ENCODE data around the gene MAPK10. TPM values are rescaled to one million over a fixed set of nuclear protein-coding genes. Genes with fewer than 3 reads are reported as not detected.

Gene MAPK10
- total RNA-seq, 2 donors from 2014 or later = 0.28 TPM; not detected in 1

DNA sequence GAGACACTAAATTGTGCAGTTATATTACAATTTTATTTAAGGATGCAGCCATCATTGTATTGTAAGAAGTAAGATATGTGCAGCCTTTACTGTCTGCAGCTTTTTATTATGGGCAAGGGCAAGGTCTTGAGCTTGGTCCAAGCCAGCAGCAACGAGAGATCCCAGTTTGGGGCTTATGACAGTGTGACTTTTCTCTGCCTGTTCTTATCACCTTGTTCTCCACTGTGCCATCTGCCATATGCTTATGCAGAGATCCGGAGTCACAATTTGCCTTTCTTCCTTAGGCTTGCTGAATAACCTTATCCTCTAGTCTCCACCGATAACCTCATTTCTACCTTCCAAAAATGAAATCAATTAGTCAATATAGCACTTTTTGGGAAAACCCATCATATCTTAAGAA is 30.4 kb downstream of the MAPK10 start:
- Mint-ChIP-seq H3K9me3 (peaks cover 3% of the 10 kb centered on the region), H3K27ac (no peak overlapping the region), H3K27me3 (no peaks in the 10 kb centered on the region), H3K4me3 (no peak overlapping the region), H3K36me3 (no peaks in the 10 kb centered on the region), H3K4me1 (ENCODE audit: low read depth in 2 of 2) (no peaks in the 10 kb centered on the region)
- DNase-seq (ENCODE audit: low spot score) (no peak), ATAC-seq (no peak)

DNA sequence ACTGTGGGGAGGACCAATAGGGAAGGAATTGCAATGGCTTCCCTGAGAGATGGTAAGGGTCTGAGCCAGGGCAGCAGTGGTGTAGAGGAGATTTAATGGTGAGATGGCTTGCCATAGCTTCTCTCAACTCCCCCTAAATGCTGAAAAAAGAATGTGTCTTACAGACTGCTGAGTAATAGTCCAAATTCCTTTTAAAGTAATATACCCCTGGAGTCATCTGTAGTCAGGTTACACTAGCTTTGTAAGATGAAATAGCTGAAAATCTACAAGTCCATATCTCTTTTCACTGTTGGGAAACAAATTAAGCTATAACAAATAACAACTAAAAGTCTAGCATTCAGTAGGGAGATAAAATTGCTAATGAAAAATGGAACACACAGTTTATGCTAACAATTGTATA is 33.5 kb downstream of the MAPK10 start:
- H3K9me3 Mint-ChIP-seq = peaks cover 6% of the 10 kb centered on the region
- no peak for ATAC-seq

DNA sequence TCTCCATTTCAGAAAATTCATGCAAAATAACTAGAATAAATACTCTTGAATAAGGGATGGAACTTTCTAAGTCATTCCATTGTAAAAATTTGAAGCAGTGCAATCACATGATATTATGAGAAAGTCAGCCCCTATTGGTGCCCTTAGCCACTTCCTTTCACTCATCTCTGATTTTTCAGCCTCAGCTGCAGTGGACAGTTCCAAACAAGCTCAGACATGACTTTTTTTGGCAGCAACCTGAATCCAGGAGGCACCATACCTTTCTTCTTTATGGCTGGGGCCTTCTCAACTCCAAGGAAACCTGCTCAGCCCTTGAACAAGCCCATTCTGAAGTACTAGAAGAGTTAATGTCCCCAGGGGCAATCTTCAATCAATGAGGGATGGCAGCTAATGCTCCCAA is 40.5 kb downstream of the MAPK10 start:
- ATAC-seq (no peak), DNase-seq (ENCODE audit: low spot score) (no peak)
- Mint-ChIP-seq H3K9me3 (peaks cover 5% of the 10 kb centered on the region), H3K27ac (no peak overlapping the region), H3K4me3 (no peak overlapping the region), H3K4me1 (ENCODE audit: low read depth in 2 of 2) (no peaks in the 10 kb centered on the region), H3K27me3 (no peaks in the 10 kb centered on the region), H3K36me3 (no peaks in the 10 kb centered on the region)

More for the DNA sequence above, 33.5 kb downstream of the MAPK10 start:
- Mint-ChIP-seq H3K4me1 (ENCODE audit: low read depth in 2 of 2) (no peaks in the 10 kb centered on the region), H3K4me3 (no peak overlapping the region), H3K36me3 (no peaks in the 10 kb centered on the region), H3K27me3 (no peaks in the 10 kb centered on the region), H3K27ac (no peak overlapping the region)
- DNase-seq (ENCODE audit: low spot score) = no peak

DNA sequence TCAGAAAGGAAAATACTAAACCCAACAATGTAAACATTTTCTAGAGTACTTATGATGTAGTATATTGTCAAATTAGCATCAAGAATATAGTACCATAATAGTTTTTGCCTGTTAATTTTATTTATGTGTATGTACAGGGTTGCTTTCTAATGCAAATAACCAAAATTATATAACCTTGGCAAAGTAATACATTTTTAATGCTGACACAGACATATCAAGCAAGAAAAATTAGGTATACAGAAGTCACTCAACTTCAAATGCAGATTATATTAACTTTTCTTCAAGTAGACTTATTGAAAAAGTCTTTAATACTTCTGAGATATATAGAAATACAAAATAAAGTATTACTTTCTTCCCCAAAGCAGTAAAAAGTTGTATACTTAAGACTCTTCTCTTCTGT is 44.3 kb downstream of the MAPK10 start:
- no peak overlapping the region for H3K4me3 Mint-ChIP-seq
- no peak for ATAC-seq
- H3K9me3 Mint-ChIP-seq = peaks cover 5% of the 10 kb centered on the region
- DNase-seq (ENCODE audit: low spot score) = no peak
- no peaks in the 10 kb centered on the region for H3K36me3 Mint-ChIP-seq
- H3K27ac Mint-ChIP-seq = no peak overlapping the region
- no peaks in the 10 kb centered on the region for H3K27me3 Mint-ChIP-seq
- H3K4me1 Mint-ChIP-seq (ENCODE audit: low read depth in 2 of 2) = no peaks in the 10 kb centered on the region

DNA sequence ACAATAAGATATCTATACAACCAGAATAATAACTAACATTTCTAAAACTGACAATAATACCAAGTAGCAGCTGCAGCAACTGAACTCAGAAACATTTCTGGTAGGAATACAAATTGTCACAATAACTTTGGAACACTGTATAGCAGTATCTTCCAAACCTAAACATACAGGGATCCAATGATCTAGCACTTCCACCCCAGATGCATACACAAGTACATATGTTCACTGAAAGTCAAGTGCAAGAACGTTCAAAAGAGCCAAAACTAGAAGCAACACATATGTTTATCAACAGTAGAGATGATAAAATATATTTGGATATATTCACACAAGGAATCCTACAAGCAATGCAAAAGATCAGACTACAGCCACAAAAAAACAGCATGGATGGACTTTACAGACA is 46.2 kb downstream of the MAPK10 start:
- Mint-ChIP-seq H3K9me3 (peaks cover 6% of the 10 kb centered on the region), H3K27me3 (no peaks in the 10 kb centered on the region), H3K36me3 (no peaks in the 10 kb centered on the region), H3K27ac (no peak overlapping the region), H3K4me1 (ENCODE audit: low read depth in 2 of 2) (no peaks in the 10 kb centered on the region), H3K4me3 (no peak overlapping the region)
- ATAC-seq (no peak), DNase-seq (ENCODE audit: low spot score) (no peak)

DNA sequence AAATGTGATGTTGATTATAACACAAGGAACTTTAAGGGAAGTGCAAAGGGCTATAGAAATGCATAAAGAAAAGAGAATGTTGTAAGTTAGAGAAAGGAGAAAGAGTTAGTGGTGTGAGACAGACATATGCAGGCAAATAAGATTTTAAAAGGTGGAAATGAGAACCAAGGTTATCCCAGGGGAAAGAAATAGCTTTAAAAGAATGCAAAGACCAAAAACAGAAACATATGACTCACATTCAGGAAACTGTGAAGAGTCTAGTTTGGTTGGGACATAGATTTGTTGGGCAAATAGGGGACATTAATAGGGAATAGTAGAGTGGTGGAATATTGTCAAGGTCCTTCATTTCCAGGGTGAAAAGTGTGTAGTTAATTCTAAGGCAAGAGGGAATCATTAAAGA is 52.4 kb downstream of the MAPK10 start:
- ATAC-seq (no peak), DNase-seq (ENCODE audit: low spot score) (no peak)
- Mint-ChIP-seq H3K9me3 (peaks cover 12% of the 10 kb centered on the region), H3K27ac (no peak overlapping the region), H3K27me3 (no peaks in the 10 kb centered on the region), H3K4me3 (no peak overlapping the region), H3K36me3 (no peaks in the 10 kb centered on the region), H3K4me1 (ENCODE audit: low read depth in 2 of 2) (no peaks in the 10 kb centered on the region)

DNA sequence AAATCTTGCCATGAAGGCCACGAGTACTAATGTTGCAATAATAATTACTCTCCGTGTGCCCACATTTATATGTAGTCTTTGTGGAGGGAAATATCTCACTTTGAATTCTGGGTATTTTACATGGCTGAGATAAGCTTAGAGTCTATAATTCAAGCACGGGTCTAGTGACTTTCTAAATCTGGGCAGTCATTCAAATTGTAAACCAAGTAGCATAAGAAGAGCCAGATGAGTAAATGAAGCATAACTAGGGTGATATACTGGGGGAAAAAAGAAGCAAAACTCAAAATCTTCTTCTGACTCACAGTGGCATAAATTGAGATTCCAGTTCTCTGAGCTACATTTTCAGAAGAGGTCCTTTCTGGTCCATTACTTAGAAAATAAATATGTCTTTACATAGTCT is 53.0 kb downstream of the MAPK10 start:
- no peak overlapping the region for H3K4me3 Mint-ChIP-seq
- no peaks in the 10 kb centered on the region for H3K27me3 Mint-ChIP-seq
- H3K36me3 Mint-ChIP-seq = no peaks in the 10 kb centered on the region
- ATAC-seq (no peak), DNase-seq (ENCODE audit: low spot score) (no peak)
- no peak overlapping the region for H3K27ac Mint-ChIP-seq
- H3K4me1 Mint-ChIP-seq (ENCODE audit: low read depth in 2 of 2) = no peaks in the 10 kb centered on the region
- peaks cover 12% of the 10 kb centered on the region for H3K9me3 Mint-ChIP-seq

DNA sequence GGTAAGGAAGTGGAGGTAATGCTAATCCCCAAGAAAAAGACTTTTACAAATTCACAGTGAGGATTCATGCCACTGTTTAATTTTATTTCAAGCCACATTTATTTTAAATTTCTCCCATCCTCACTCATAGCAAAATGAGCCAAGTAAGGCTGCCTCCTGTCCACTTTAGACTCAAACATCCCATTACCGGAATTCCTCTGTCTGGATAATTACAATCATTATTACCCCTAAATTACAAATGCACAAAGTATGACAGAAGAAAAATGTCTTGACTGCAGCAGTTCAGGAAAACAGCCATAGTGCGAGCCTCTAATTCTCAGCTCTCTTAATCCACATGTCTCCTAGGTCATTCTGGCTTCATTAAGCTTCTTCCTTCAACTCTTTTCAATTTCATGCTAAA is 57.0 kb downstream of the MAPK10 start:
- Mint-ChIP-seq H3K27ac (no peak overlapping the region), H3K36me3 (no peaks in the 10 kb centered on the region), H3K27me3 (no peaks in the 10 kb centered on the region), H3K4me3 (no peak overlapping the region), H3K9me3 (peaks cover 8% of the 10 kb centered on the region), H3K4me1 (ENCODE audit: low read depth in 2 of 2) (no peaks in the 10 kb centered on the region)
- ATAC-seq (no peak), DNase-seq (ENCODE audit: low spot score) (no peak)

DNA sequence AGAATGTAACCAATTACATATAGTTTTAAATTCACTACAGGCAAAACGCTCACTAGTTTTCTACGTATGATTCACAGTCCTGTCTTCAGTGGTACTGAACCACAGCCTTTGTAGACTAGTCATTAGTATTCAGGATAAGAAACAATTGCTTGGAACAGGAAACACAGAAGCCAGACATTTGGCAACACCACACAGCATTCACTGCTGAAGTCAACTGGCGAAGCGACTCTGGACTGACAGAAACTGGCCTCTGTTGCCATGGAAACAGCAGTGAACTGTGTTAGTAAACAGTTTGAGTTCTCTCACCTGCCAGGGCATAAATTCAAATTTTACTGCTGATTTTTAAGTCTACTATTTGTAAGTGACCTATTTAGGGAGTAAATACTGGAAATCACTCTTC is 57.6 kb downstream of the MAPK10 start:
- Mint-ChIP-seq H3K27me3 (no peaks in the 10 kb centered on the region), H3K4me3 (no peak overlapping the region), H3K27ac (no peak overlapping the region), H3K36me3 (no peaks in the 10 kb centered on the region), H3K9me3 (peaks cover 5% of the 10 kb centered on the region), H3K4me1 (ENCODE audit: low read depth in 2 of 2) (no peaks in the 10 kb centered on the region)
- no peak for DNase-seq (ENCODE audit: low spot score)
- no peak for ATAC-seq

DNA sequence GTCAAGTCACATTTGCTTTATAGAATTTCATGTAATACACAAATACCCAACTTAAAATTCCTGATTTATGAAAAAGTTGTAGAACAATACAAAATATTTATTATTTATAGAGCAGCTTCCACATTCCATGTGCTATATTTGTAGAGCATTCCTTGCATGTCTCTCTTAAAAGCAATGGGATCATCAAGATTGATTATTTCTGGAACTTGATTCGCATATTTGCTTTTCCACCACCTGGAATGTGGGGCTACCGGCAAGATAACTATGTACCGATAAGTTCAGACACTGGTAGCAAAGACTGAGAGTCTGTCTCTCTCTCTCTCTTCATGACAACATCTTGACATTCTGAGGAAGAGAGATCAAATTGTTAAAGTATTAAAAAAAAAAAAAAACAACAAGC is 59.3 kb downstream of the MAPK10 start:
- no peak for ATAC-seq
- no peak overlapping the region for H3K4me3 Mint-ChIP-seq
- H3K9me3 Mint-ChIP-seq = peaks cover 3% of the 10 kb centered on the region

DNA sequence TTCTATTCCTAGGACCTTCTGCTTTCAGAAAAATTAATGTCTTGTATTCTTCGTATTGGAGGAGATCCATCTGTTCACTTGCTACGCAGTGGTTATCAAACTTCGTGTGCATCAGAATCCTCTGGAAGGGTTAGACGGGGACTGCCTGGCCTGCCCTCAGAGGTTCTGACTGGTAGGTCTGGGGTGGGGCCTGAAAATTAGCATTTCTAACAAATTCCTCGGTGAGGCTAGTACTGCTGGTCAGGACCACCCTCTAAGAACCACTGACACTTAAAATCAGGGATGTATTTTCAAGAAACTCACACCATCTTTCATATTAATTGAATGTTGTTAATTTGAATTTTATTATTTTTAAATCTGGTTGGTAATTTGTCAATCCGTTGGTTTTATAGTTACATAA is 63.0 kb downstream of the MAPK10 start:
- Mint-ChIP-seq H3K4me3 (no peak overlapping the region), H3K27ac (no peak overlapping the region), H3K36me3 (no peaks in the 10 kb centered on the region), H3K9me3 (peaks cover 7% of the 10 kb centered on the region), H3K27me3 (no peaks in the 10 kb centered on the region), H3K4me1 (ENCODE audit: low read depth in 2 of 2) (no peaks in the 10 kb centered on the region)
- ATAC-seq (no peak), DNase-seq (ENCODE audit: low spot score) (no peak)

More for the DNA sequence above, 59.3 kb downstream of the MAPK10 start:
- DNase-seq (ENCODE audit: low spot score) = no peak
- Mint-ChIP-seq H3K4me1 (ENCODE audit: low read depth in 2 of 2) (no peaks in the 10 kb centered on the region), H3K36me3 (no peaks in the 10 kb centered on the region), H3K27ac (no peak overlapping the region), H3K27me3 (no peaks in the 10 kb centered on the region)

DNA sequence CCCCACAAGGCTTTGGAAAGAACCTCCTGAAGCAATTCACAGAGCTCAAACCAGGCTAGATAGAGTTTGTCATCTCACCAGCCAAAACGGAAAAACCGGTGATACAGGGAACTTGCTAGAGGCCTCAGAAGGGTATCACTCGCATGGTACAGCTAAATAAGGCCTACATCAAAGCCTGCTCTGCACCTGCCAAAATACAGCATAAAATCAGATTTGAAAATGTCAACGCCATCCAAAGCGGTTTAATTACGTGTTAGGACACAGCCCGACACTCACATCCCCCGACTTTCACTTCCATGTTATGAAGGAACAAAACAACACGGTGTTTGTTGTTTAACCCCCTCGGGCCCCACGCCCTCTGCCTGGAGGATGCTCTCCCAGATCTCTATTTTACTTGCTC is 65.0 kb downstream of the MAPK10 start:
- Mint-ChIP-seq H3K27ac (no peak overlapping the region), H3K36me3 (no peaks in the 10 kb centered on the region), H3K27me3 (no peaks in the 10 kb centered on the region), H3K4me1 (ENCODE audit: low read depth in 2 of 2) (no peaks in the 10 kb centered on the region), H3K9me3 (peaks cover 8% of the 10 kb centered on the region), H3K4me3 (no peak overlapping the region)
- ATAC-seq = no peak
- no peak for DNase-seq (ENCODE audit: low spot score)

DNA sequence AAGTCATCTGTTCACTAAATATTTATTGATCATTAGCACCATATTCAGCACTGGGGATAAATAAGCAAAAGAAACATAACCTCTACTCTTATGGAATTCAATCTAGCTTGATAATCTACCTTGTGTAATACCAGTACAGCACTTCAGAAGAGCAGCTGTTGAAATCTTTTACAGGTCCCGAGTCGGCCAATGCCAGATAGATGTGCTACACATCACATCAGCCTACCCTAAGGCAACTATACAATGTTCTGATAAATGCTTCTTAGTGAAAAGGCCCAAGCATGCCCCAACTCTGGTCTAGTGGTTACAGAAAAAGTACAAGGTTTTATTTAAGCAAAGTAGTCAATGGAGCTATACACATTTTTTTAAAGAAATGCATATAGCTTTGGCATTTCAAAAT is 68.7 kb downstream of the MAPK10 start:
- Mint-ChIP-seq H3K27me3 (no peaks in the 10 kb centered on the region), H3K4me3 (no peak overlapping the region), H3K36me3 (no peaks in the 10 kb centered on the region), H3K9me3 (peaks cover 11% of the 10 kb centered on the region), H3K27ac (no peak overlapping the region), H3K4me1 (ENCODE audit: low read depth in 2 of 2) (no peaks in the 10 kb centered on the region)
- ATAC-seq (no peak), DNase-seq (ENCODE audit: low spot score) (no peak)

DNA sequence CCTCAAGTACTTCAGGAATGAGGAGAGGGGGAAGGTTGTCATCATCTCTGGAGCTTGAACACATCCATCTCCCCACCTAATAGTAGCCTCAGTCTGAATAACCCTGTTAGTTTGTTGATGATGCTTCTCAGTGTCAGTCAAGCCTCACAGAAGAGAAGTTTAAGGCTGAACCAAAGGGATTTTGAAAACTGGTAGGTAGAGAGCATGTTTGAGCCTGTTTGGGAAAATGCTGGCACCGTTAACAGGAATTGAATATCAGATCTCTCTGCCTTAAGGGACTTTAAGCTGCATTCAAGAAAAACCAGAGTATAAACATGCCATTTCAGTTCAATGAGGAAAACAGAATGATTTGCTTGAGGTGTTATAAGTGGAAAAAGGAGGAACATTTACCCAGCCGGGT is 73.1 kb downstream of the MAPK10 start:
- H3K4me1 Mint-ChIP-seq (ENCODE audit: low read depth in 2 of 2) = no peaks in the 10 kb centered on the region
- H3K27ac Mint-ChIP-seq = no peak overlapping the region
- ATAC-seq (no peak), DNase-seq (ENCODE audit: low spot score) (no peak)
- H3K27me3 Mint-ChIP-seq = no peaks in the 10 kb centered on the region
- peaks cover 4% of the 10 kb centered on the region for H3K9me3 Mint-ChIP-seq
- H3K36me3 Mint-ChIP-seq = no peaks in the 10 kb centered on the region
- no peak overlapping the region for H3K4me3 Mint-ChIP-seq

DNA sequence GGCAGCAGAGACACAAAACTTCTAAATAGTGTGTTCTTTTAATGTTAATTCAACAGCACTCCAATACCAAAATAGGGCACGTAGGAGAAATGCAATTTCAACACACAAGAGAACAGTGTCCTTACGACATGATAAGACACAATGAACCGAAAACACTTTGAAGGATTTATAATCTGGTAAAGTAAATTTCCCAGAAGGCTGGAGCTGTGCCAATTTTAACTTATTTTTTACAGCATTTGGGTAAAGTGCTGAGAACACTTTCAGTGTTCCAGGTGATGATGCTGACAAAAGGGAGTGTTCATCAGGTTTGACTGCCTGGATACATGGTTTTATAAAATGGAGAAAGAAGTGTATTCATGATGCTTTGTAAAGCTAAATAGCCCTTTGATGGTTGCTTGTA is 76.5 kb downstream of the MAPK10 start:
- no peak for ATAC-seq
- Mint-ChIP-seq H3K4me1 (ENCODE audit: low read depth in 2 of 2) (no peaks in the 10 kb centered on the region), H3K36me3 (no peaks in the 10 kb centered on the region), H3K27me3 (no peaks in the 10 kb centered on the region), H3K9me3 (no peaks in the 10 kb centered on the region), H3K27ac (no peak overlapping the region), H3K4me3 (no peak overlapping the region)
- DNase-seq (ENCODE audit: low spot score) = no peak

Measured in natural killer cell treated with Interleukin-12 subunit alpha and Interleukin-12 subunit beta and Interleukin-15 and Interleukin-18, amount 100 ng/mL, for 72 hours (primary cell).